HCT116 (cell line): Measurements from ENCODE around the gene NEURL1. TPM values are rescaled to one million over a fixed set of nuclear protein-coding genes. Genes with fewer than 3 reads are reported as not detected.

Experiments used
- ATAC-seq: fragments of 200-7000 bp; cut with Tn5 transposase; 2 replicates; pipeline ENCODE4 v1.9.1; 2020; ENCODE audit warnings: mild to moderate bottlenecking, moderate library complexity
- BruUV-seq: library from RNA; stranded (reverse); fragments of 400-500 nt; replicated peaks from 2 replicates; lab custom pipeline; 2021; lab: Mats Ljungman, UMichigan
- CTCF ChIA-PET: fragments of 300-600 bp; sonication (Branson Sonifier 250); formaldehyde crosslinking; loops from one replicate; lab custom pipeline; 2021; ENCODE audit warnings: antibody characterized with exemption; lab: Charles Lee
- POLR2A ChIA-PET: fragments of 300-600, 350-600 bp; sonication (Branson Sonifier 250); formaldehyde crosslinking; loops from one replicate; lab custom pipeline; 2021; ENCODE audit warnings: antibody characterized with exemption; lab: Charles Lee
- RAD21 ChIA-PET, 2 experiments: fragments of 300-600 bp; sonication (Branson Sonifier 250); formaldehyde crosslinking; loops; one replicate each; lab custom pipeline; 2023; ENCODE audit warnings: low total read pairs in 2 of 2; ENCODE audit not compliant: uncharacterized antibody in 2 of 2, unreplicated experiment in 2 of 2, low non-redundant PET in 1 of 2; lab: Charles Lee
- DNase-seq: peaks from one replicate; pipeline ENCODE4 v3.0.0-alpha.2; 2010; ENCODE audit warnings: low read depth, low spot score
- H2AFZ ChIP-seq: fragments of 200-600 bp; shearing (Covaris generic), sonication (generic); 2 replicates; pipeline ENCODE4 v1.6.1; 2017; ENCODE audit warnings: low read depth, mixed run types, mixed read lengths, antibody characterized with exemption, low read length; ENCODE audit not compliant: poor library complexity, severe bottlenecking
- H3K27ac ChIP-seq: 2 replicates; pipeline ENCODE4 v1.5.1; 2012; ENCODE audit warnings: low read depth, low read length
- H3K27me3 ChIP-seq: fragments of 200-600 bp; sonication (generic); 2 replicates; pipeline ENCODE4 v1.6.1; 2016; ENCODE audit warnings: mixed run types, low read length, mixed read lengths; ENCODE audit not compliant: insufficient read depth
- H3K36me3 ChIP-seq, 2 experiments: fragments of 200-500 bp in 1 of 2; fragments of 200-600 bp in 1 of 2; sonication (Bioruptor generic) in 1 of 2; sonication (generic) in 1 of 2; 2 replicates each; pipeline versions ENCODE4 v1.5.1 to v1.6.1; 2014 to 2016; ENCODE audit warnings: low read length in 2 of 2, inconsistent platforms in 1 of 2, mixed read lengths in 1 of 2, mixed run types in 1 of 2; ENCODE audit not compliant: insufficient read depth in 2 of 2, control insufficient read depth in 1 of 2
- H3K4me1 ChIP-seq, 2 experiments: fragments of 200-600 bp in 1 of 2; sonication (generic) in 1 of 2; 2 replicates each; pipeline versions ENCODE4 v1.5.1 to v1.6.1; 2012 to 2017; ENCODE audit warnings: low read length in 2 of 2, inconsistent platforms in 1 of 2, mild to moderate bottlenecking in 1 of 2, mixed read lengths in 1 of 2, mixed run types in 1 of 2, moderate library complexity in 1 of 2; ENCODE audit not compliant: insufficient read depth in 2 of 2, control insufficient read depth in 1 of 2
- H3K4me2 ChIP-seq: fragments of 200-600 bp; sonication (generic); 2 replicates; pipeline ENCODE4 v1.6.1; 2017; ENCODE audit warnings: mixed run types, low read length, mixed read lengths
- H3K4me3 ChIP-seq, 2 experiments: fragments of 200-600 bp in 1 of 2; sonication (generic) in 1 of 2; replicated peaks in 1 of 2; 2 replicates each; pipeline ENCODE4 v1.5.1; 2011 to 2016; ENCODE audit warnings: low read length in 2 of 2, control low read depth in 1 of 2, low read depth in 1 of 2, mild to moderate bottlenecking in 1 of 2, mixed read lengths in 1 of 2, mixed run types in 1 of 2
- H3K79me2 ChIP-seq: fragments of 200-600 bp; sonication (generic); 2 replicates; pipeline ENCODE4 v1.6.1; 2017; ENCODE audit warnings: mild to moderate bottlenecking, mixed run types, low read length, moderate library complexity, mixed read lengths; ENCODE audit not compliant: insufficient read depth
- H3K9ac ChIP-seq: fragments of 200-600 bp; sonication (generic); 2 replicates; pipeline ENCODE4 v1.6.1; 2016; ENCODE audit warnings: low read length, mixed read lengths
- H3K9me2 ChIP-seq: fragments of 200-600 bp; sonication (generic), shearing (Covaris generic); 2 replicates; pipeline ENCODE4 v1.6.1; 2017; ENCODE audit warnings: mixed run types, mild to moderate bottlenecking, moderate library complexity; ENCODE audit not compliant: insufficient read depth
- H3K9me3 ChIP-seq, 2 experiments: fragments of 200-500 bp in 1 of 2; fragments of 200-600 bp in 1 of 2; sonication (Bioruptor generic) in 1 of 2; sonication (generic) in 1 of 2; 2 replicates each; pipeline ENCODE4 v1.6.1; 2014 to 2017; ENCODE audit warnings: low read length in 2 of 2, mixed read lengths in 2 of 2, inconsistent platforms in 1 of 2, low read depth in 1 of 2, mild to moderate bottlenecking in 1 of 2, mixed run types in 1 of 2, moderate library complexity in 1 of 2; ENCODE audit not compliant: control insufficient read depth in 1 of 2, insufficient read depth in 1 of 2
- H4K20me1 ChIP-seq: fragments of 200-600 bp; sonication (generic), shearing (Covaris generic); 2 replicates; pipeline ENCODE4 v1.6.1; 2017; ENCODE audit warnings: mixed run types, mild to moderate bottlenecking, moderate library complexity; ENCODE audit not compliant: insufficient read depth
- ATF3 ChIP-seq: IDR thresholded peaks from 2 replicates; pipeline ENCODE4 v1.6.1; 2012
- CBX3 ChIP-seq: IDR thresholded peaks from 2 replicates; pipeline ENCODE4 v1.6.1; 2012; ENCODE audit warnings: low read depth
- JUND ChIP-seq: IDR thresholded peaks from 2 replicates; pipeline ENCODE4 v1.6.1; 2012
- ZBTB33 ChIP-seq: IDR thresholded peaks from 2 replicates; pipeline ENCODE4 v1.6.1; 2011; ENCODE audit warnings: mild to moderate bottlenecking, low read length, moderate library complexity; ENCODE audit not compliant: insufficient replicate concordance; ENCODE audit errors: extremely low read depth
- intact Hi-C: fragments of 100-400 bp; cut with micrococcal nuclease; formaldehyde crosslinking; loops from 2 replicates; pipeline ENCODE4 v1.10.0; 2022
- total RNA-seq: library from RNA; stranded (reverse); gene quantifications from one replicate; pipeline ENCODE4 v1.2.1, GENCODE V29; 2021; ENCODE audit not compliant: unreplicated experiment

Gene NEURL1
- total RNA-seq, 1 experiment from 2014 or later: 1.4 TPM

- H3K9ac ChIP-seq: no peak overlapping the region
- no peaks in the 10 kb centered on the region for H4K20me1 ChIP-seq
- BruUV-seq: no TSS peak
- H3K4me3 ChIP-seq: no peak overlapping the region
- DNase-seq: no peak
- H3K36me3 ChIP-seq: no peaks in the 10 kb centered on the region
- no peak overlapping the region for H2AFZ ChIP-seq
- H3K27me3 ChIP-seq: no peaks in the 10 kb centered on the region
- ChIA-PET POLR2A (no interaction called here), RAD21 (no interaction called here), CTCF (interaction anchor here (1.5 to 1.7 kb wide), 2 partner anchors 8 to 13 kb away, joined by 4 to 6 read pairs; no protein-coding TSS in a partner anchor)
- TF ChIP-seq JUND: no peak
- no peak for TF ChIP-seq ZBTB33
- no peak for TF ChIP-seq ATF3
- TF ChIP-seq CBX3: no peak
- H3K4me1 ChIP-seq: peaks cover 8 to 22% of the 10 kb centered on the region in 2 experiments; a peak in 3 of 4 replicates
- no peak for ATAC-seq
- intact Hi-C loops: no loop called here
- no peaks in the 10 kb centered on the region for H3K9me3 ChIP-seq
- no peak overlapping the region for H3K4me2 ChIP-seq
- H3K9me2 ChIP-seq: no peaks in the 10 kb centered on the region
- no peak overlapping the region for H3K27ac ChIP-seq
- no peaks in the 10 kb centered on the region for H3K79me2 ChIP-seq
Observed at GRCh38 chr10:103473261-103473671, 20.2 kb upstream of the NEURL1 start.

- no peaks in the 10 kb centered on the region for H3K36me3 ChIP-seq
- POLR2A ChIA-PET: no interaction called here
- RAD21 ChIA-PET: no interaction called here
Observed at GRCh38 chr10:103474077-103474476, 19.4 kb upstream of the NEURL1 start.

More at GRCh38 chr10:103474077-103474476, 19.4 kb upstream of the NEURL1 start:
- no peak for DNase-seq
- H3K4me3 ChIP-seq: no peak overlapping the region
- H3K4me1 ChIP-seq: peaks cover 12 to 28% of the 10 kb centered on the region in 2 experiments; a peak in 3 of 4 replicates
- TF ChIP-seq ZBTB33: no peak
- H3K9ac ChIP-seq: no peak overlapping the region
- no peak overlapping the region for H3K4me2 ChIP-seq
- ATAC-seq: no peak
- intact Hi-C loops: no loop called here
- H2AFZ ChIP-seq: no peak overlapping the region
- CTCF ChIA-PET: no interaction called here
- H3K27ac ChIP-seq: no peak overlapping the region
- no peaks in the 10 kb centered on the region for H3K27me3 ChIP-seq
- H3K9me2 ChIP-seq: no peaks in the 10 kb centered on the region
- no peaks in the 10 kb centered on the region for H3K9me3 ChIP-seq
- no peaks in the 10 kb centered on the region for H3K79me2 ChIP-seq
- H4K20me1 ChIP-seq: no peaks in the 10 kb centered on the region
- no TSS peak for BruUV-seq
